SK-N-SH treated with all-trans-retinoic acid at 6 μM for 48 hours (cell line): ENCODE data around the gene SPHK2.

Source experiments
- ATAC-seq: fragments of 200-7000 bp; cut with Tn5 transposase; 3 replicates; pipeline ENCODE4 v1.9.1; 2020; ENCODE audit warnings: mild to moderate bottlenecking, moderate library complexity
- CSDC2 ChIP-seq: fragments of 250-450 bp; sonication (Bioruptor Pico); IDR thresholded peaks from 2 replicates; pipeline ENCODE4 v1.5.0; 2020; ENCODE audit warnings: mild to moderate bottlenecking, moderate library complexity
- ESRRG ChIP-seq: fragments of 250-450 bp; sonication (Bioruptor Pico); IDR thresholded peaks from 2 replicates; pipeline ENCODE4 v1.6.1; 2021; ENCODE audit warnings: mild to moderate bottlenecking
- GLIS3 ChIP-seq: fragments of 250-450 bp; sonication (Bioruptor Pico); IDR thresholded peaks from 2 replicates; pipeline ENCODE4 v1.5.0; 2020; ENCODE audit warnings: mild to moderate bottlenecking, moderate library complexity
- ISL1 ChIP-seq: fragments of 250-450 bp; sonication (Bioruptor Pico); IDR thresholded peaks from 2 replicates; pipeline ENCODE4 v2.1.2; 2022; ENCODE audit warnings: mild to moderate bottlenecking, moderate library complexity
- OSR1 ChIP-seq: fragments of 250-450 bp; sonication (Bioruptor Pico); IDR thresholded peaks from 2 replicates; pipeline ENCODE4 v1.8.0; 2022; ENCODE audit warnings: moderate library complexity, mild to moderate bottlenecking, inconsistent platforms
- PPARA ChIP-seq: fragments of 250-450 bp; sonication (Bioruptor Pico); IDR thresholded peaks from 2 replicates; pipeline ENCODE4 v1.5.0; 2020; ENCODE audit warnings: mild to moderate bottlenecking, borderline replicate concordance
- RARB ChIP-seq: fragments of 250-450 bp; sonication (Bioruptor Pico); IDR thresholded peaks from 2 replicates; pipeline ENCODE4 v1.8.0; 2021; ENCODE audit warnings: mild to moderate bottlenecking, moderate library complexity
- SNAI2 ChIP-seq: fragments of 250-450 bp; sonication (Bioruptor Pico); IDR thresholded peaks from 2 replicates; pipeline ENCODE4 v1.5.0; 2020; ENCODE audit warnings: mild to moderate bottlenecking, moderate library complexity
- TCF4 ChIP-seq: fragments of 250-450 bp; sonication (Bioruptor Pico); IDR thresholded peaks from 2 replicates; pipeline ENCODE4 v1.8.0; 2021; ENCODE audit warnings: mild to moderate bottlenecking, moderate library complexity, borderline replicate concordance
- TOX ChIP-seq: fragments of 250-450 bp; sonication (Bioruptor Pico); IDR thresholded peaks from 2 replicates; pipeline ENCODE4 v1.8.0; 2021; ENCODE audit warnings: mild to moderate bottlenecking, moderate library complexity, borderline replicate concordance
- ZC3H10 ChIP-seq: fragments of 250-450 bp; sonication (Bioruptor Pico); IDR thresholded peaks from 2 replicates; pipeline ENCODE4 v1.5.1; 2021; ENCODE audit warnings: mild to moderate bottlenecking, moderate library complexity
- ZFP3 ChIP-seq: fragments of 250-450 bp; sonication (Bioruptor Pico); IDR thresholded peaks from 2 replicates; pipeline ENCODE4 v1.5.0; 2020; ENCODE audit warnings: mild to moderate bottlenecking, moderate library complexity
- ZFP30 ChIP-seq: fragments of 450-650 bp; formaldehyde crosslinking; IDR thresholded peaks from 2 replicates; pipeline ENCODE4 v1.5.0; 2022; ENCODE audit warnings: mild to moderate bottlenecking, moderate library complexity
- ZNF565 ChIP-seq: fragments of 450-650 bp; formaldehyde crosslinking; conservative IDR thresholded peaks from 2 replicates; pipeline ENCODE4 v1.5.0; 2020; ENCODE audit warnings: low read depth, mild to moderate bottlenecking, moderate library complexity
- TF ChIP-seq, protein P1 (sequence below): fragments of 250-450 bp; sonication (Bioruptor Pico); IDR thresholded peaks from 2 replicates; pipeline ENCODE4 v1.5.1; 2020; ENCODE audit warnings: low read depth, mild to moderate bottlenecking, moderate library complexity
- TF ChIP-seq, protein P2 (sequence below): fragments of 250-450 bp; sonication (Bioruptor Pico); IDR thresholded peaks from 2 replicates; pipeline ENCODE4 v1.5.0; 2020; ENCODE audit warnings: mild to moderate bottlenecking, moderate library complexity
- TF ChIP-seq, protein P3 (sequence below): fragments of 250-450 bp; sonication (Bioruptor Pico); IDR thresholded peaks from 2 replicates; pipeline ENCODE4 v1.8.0; 2021; ENCODE audit warnings: low read depth, mild to moderate bottlenecking, moderate library complexity, borderline replicate concordance
- TF ChIP-seq, protein P4 (sequence below): fragments of 250-450 bp; sonication (Bioruptor Pico); IDR thresholded peaks from 2 replicates; pipeline ENCODE4 v1.8.0; 2020; ENCODE audit warnings: mild to moderate bottlenecking, moderate library complexity, borderline replicate concordance

SPHK2 gene

DNA sequence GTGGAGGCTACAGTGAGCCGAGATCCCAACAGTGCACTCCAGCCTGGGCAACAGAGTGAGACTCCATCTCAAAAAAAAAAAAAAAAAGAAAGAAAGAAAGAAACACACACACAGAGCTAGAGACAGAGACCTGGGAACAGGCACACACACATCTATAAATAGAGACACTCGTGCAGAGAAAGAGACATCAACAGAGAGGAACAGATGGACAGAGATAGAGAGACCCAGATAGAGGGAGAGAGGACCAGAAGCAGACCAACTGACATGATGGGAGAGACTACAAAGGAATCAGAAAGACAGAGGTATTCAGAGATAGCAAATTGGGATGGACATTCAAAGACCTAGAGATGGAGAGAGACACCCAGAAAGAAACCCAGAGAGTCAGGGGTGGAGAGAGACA is 28.8 kb downstream of the SPHK2 start:
- no peak for TF ChIP-seq TCF4
- TF ChIP-seq CSDC2 (CRISPR knock-in tag): no peak
- TF ChIP-seq PPARA (CRISPR knock-in tag): no peak
- no peak for TF ChIP-seq SNAI2 (CRISPR knock-in tag)
- TF ChIP-seq, protein P1, sequence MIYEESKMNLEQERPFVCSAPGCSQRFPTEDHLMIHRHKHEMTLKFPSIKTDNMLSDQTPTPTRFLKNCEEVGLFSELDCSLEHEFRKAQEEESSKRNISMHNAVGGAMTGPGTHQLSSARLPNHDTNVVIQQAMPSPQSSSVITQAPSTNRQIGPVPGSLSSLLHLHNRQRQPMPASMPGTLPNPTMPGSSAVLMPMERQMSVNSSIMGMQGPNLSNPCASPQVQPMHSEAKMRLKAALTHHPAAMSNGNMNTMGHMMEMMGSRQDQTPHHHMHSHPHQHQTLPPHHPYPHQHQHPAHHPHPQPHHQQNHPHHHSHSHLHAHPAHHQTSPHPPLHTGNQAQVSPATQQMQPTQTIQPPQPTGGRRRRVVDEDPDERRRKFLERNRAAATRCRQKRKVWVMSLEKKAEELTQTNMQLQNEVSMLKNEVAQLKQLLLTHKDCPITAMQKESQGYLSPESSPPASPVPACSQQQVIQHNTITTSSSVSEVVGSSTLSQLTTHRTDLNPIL (CRISPR knock-in tag): no peak
- ATAC-seq: no peak

DNA sequence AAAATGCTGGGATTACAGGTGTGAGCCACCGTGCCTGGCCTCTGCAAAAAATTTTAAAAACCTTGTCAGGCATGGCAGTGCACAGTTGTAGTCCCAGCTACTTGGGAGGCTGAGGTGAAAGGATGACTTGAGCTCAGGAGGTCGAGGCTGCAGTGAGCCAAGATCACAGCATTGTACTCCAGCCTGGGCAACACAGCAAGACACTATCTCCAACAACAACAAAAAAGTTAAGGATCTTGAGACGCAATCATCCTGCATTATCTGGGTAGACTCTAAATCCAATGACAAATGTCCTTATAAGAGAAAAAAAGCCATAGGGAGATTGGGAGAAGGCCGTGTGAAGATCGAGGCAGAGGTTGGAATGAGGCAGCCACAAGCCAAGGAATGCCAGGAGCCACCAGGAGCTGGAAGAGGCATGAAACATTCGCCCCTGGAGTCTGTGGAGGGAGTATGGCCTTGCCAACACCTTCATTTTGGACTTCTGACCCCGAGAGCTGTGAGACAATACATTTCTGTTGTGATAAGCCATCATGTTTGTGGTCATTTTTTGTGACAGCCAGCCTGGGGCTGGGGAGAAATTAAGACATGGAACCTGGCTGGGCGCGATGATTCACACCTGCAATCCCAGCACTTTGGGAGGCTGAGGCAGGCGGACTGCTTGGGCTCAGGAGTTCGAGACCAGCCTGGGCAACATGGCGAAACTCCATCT is 31.8 kb downstream of the SPHK2 start:
- no peak for TF ChIP-seq GLIS3
- TF ChIP-seq, protein P2, sequence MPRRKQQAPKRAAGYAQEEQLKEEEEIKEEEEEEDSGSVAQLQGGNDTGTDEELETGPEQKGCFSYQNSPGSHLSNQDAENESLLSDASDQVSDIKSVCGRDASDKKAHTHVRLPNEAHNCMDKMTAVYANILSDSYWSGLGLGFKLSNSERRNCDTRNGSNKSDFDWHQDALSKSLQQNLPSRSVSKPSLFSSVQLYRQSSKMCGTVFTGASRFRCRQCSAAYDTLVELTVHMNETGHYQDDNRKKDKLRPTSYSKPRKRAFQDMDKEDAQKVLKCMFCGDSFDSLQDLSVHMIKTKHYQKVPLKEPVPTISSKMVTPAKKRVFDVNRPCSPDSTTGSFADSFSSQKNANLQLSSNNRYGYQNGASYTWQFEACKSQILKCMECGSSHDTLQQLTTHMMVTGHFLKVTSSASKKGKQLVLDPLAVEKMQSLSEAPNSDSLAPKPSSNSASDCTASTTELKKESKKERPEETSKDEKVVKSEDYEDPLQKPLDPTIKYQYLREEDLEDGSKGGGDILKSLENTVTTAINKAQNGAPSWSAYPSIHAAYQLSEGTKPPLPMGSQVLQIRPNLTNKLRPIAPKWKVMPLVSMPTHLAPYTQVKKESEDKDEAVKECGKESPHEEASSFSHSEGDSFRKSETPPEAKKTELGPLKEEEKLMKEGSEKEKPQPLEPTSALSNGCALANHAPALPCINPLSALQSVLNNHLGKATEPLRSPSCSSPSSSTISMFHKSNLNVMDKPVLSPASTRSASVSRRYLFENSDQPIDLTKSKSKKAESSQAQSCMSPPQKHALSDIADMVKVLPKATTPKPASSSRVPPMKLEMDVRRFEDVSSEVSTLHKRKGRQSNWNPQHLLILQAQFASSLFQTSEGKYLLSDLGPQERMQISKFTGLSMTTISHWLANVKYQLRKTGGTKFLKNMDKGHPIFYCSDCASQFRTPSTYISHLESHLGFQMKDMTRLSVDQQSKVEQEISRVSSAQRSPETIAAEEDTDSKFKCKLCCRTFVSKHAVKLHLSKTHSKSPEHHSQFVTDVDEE (CRISPR knock-in tag): no peak
- no peak for TF ChIP-seq RARB (CRISPR knock-in tag)
- TF ChIP-seq, protein P3, sequence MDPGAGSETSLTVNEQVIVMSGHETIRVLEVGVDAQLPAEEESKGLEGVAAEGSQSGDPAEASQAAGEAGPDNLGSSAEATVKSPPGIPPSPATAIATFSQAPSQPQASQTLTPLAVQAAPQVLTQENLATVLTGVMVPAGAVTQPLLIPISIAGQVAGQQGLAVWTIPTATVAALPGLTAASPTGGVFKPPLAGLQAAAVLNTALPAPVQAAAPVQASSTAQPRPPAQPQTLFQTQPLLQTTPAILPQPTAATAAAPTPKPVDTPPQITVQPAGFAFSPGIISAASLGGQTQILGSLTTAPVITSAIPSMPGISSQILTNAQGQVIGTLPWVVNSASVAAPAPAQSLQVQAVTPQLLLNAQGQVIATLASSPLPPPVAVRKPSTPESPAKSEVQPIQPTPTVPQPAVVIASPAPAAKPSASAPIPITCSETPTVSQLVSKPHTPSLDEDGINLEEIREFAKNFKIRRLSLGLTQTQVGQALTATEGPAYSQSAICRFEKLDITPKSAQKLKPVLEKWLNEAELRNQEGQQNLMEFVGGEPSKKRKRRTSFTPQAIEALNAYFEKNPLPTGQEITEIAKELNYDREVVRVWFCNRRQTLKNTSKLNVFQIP (CRISPR knock-in tag): no peak
- no peak for TF ChIP-seq SNAI2 (CRISPR knock-in tag)
- no peak for TF ChIP-seq TOX (CRISPR knock-in tag)
- no peak for TF ChIP-seq OSR1
- no peak for TF ChIP-seq ESRRG (CRISPR knock-in tag)
- TF ChIP-seq, protein P4, sequence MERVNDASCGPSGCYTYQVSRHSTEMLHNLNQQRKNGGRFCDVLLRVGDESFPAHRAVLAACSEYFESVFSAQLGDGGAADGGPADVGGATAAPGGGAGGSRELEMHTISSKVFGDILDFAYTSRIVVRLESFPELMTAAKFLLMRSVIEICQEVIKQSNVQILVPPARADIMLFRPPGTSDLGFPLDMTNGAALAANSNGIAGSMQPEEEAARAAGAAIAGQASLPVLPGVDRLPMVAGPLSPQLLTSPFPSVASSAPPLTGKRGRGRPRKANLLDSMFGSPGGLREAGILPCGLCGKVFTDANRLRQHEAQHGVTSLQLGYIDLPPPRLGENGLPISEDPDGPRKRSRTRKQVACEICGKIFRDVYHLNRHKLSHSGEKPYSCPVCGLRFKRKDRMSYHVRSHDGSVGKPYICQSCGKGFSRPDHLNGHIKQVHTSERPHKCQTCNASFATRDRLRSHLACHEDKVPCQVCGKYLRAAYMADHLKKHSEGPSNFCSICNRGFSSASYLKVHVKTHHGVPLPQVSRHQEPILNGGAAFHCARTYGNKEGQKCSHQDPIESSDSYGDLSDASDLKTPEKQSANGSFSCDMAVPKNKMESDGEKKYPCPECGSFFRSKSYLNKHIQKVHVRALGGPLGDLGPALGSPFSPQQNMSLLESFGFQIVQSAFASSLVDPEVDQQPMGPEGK (CRISPR knock-in tag): no peak
- ATAC-seq: no peak

DNA sequence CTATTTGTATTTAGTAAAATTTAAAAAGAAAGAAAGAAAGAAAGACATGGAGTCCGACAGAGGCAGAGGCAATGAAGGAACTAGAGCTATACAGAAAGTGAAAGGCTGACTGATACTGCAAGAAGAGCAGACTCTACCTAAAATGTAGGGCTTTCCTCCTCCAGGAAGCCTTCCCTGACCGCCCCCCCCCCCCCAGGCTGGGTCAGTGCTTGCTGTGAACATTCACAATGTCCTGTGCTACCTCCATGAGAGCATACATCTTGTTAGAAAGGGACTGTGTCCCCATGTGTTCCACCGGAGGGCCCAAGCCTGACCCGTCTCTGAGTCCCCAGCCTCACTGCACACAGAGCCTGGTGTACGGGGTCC is 32.4 kb downstream of the SPHK2 start:
- TF ChIP-seq, protein P4 (CRISPR knock-in tag): no peak
- TF ChIP-seq CSDC2 (CRISPR knock-in tag) (no peak), ZFP30 (CRISPR knock-in tag) (no peak), ISL1 (CRISPR knock-in tag) (no peak), ZFP3 (CRISPR knock-in tag) (no peak)
- no peak for ATAC-seq

DNA sequence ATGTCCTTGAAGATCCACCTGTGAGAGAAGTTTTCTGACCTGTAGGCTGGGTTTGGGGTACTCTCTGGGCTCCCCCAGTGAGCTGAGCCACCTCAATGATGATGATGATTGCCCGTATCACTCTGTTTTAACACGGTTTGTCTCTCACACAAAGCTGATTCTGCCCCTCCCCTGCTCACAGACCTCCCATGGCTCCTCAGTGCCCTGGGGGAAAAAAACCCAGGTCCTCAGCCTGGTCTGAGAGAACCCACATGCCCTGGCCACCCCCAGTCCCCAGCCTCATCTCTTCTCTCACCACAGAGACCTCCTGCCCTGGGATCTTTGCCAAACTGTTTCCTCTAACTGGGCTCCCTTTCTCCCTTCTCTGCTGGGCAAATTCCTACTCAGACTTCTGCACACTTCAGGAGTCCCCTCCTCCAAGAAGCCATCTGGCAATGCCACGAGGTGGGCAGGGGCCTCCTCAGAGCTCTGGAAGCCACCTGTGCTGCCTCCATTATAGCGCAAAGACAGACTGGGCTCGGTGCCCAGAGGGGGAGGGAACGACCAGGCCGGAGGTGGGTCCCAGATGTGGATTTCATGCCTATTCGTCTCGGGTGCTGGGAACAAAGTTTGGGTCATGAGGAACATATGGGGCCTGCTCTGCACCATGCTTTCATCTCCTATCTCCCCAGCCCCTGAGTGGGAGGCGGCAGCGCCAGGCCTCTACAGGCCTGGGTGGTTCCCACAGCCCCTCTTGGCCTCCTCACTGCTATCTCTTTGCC is 35.2 kb downstream of the SPHK2 start:
- TF ChIP-seq, protein P3 (CRISPR knock-in tag): no peak
- TF ChIP-seq ZNF565 (CRISPR knock-in tag): no peak
- TF ChIP-seq ZC3H10 (CRISPR knock-in tag): no peak
- no peak for TF ChIP-seq RARB (CRISPR knock-in tag)
- TF ChIP-seq ZFP3 (CRISPR knock-in tag): peak; percentile 63; the same call in 1 of the 2 replicates
- TF ChIP-seq TCF4: peak; percentile 89; the same call in 1 of the 2 replicates
- ATAC-seq: peak; percentile 43; the same call in 1 of the 3 replicates
